T-cell (primary cell): ENCODE data around the gene SMS. TPM values are rescaled to one million over a fixed set of nuclear protein-coding genes. Genes with fewer than 3 reads are reported as not detected.

Source experiments
- ATAC-seq, 4 experiments: fragments of 200-7000 bp in 3 of 4; fragments of 150-1000 bp in 1 of 4; cut with Tn5 transposase; replicated peaks in 1 of 4; 1 replicate in 3 of 4; 2 replicates in 1 of 4; pipeline ENCODE4 v1.10.0; 2021; ENCODE audit warnings: moderate library complexity in 3 of 4, mild to moderate bottlenecking in 2 of 4, moderate number of reproducible peaks in 1 of 4
- CTCF ChIA-PET, 2 donors: fragments of 300-600 bp; sonication (Branson Sonifier 250); formaldehyde crosslinking; loops; one replicate each; lab custom pipeline; 2022; ENCODE audit warnings: antibody characterized with exemption in 2 of 2; lab: Charles Lee
- POLR2A ChIA-PET, 2 donors: fragments of 300-600 bp; sonication (Branson Sonifier 250); formaldehyde crosslinking; loops; one replicate each; lab custom pipeline; 2022; ENCODE audit warnings: antibody characterized with exemption in 2 of 2; lab: Charles Lee
- DNase-seq, 35 experiments: peaks; one replicate each; pipeline versions ENCODE4 v3.0.0 to v3.0.0-alpha.2; 2013 to 2023
- H3K27ac ChIP-seq: one replicate; pipeline ENCODE4 v1.5.1; 2013; ENCODE audit warnings: low read length
- H3K27me3 ChIP-seq, 2 experiments: replicated peaks in 1 of 2; 1 replicate in 1 of 2; 2 replicates in 1 of 2; pipeline versions ENCODE4 v1.6.1 to v1.7.0; 2013; ENCODE audit warnings: low read length in 1 of 2, mixed read lengths in 1 of 2; ENCODE audit not compliant: control insufficient read depth in 2 of 2, insufficient read depth in 2 of 2; ENCODE audit errors: extremely low read depth in 1 of 2
- H3K36me3 ChIP-seq, 2 donors: 1 replicate in 1 of 2; 2 replicates in 1 of 2; pipeline versions ENCODE4 v1.6.1 to v1.7.0; 2013; ENCODE audit warnings: low read length in 1 of 2; ENCODE audit not compliant: control insufficient read depth in 2 of 2, insufficient read depth in 1 of 2; ENCODE audit errors: extremely low read depth in 1 of 2
- H3K4me1 ChIP-seq, 2 experiments: 1 replicate in 1 of 2; 2 replicates in 1 of 2; pipeline versions ENCODE4 v1.6.1 to v1.7.0; 2013; ENCODE audit warnings: low read length in 2 of 2, mixed read lengths in 1 of 2; ENCODE audit not compliant: insufficient read depth in 2 of 2, control insufficient read depth in 1 of 2; ENCODE audit errors: extremely low read depth in 1 of 2
- H3K4me3 ChIP-seq, 2 donors: 1 replicate in 1 of 2; 2 replicates in 1 of 2; pipeline versions ENCODE4 v1.5.1 to v1.7.0; 2013; ENCODE audit warnings: mild to moderate bottlenecking in 2 of 2, low read length in 1 of 2, moderate library complexity in 1 of 2; ENCODE audit not compliant: control insufficient read depth in 1 of 2; ENCODE audit errors: extremely low read depth in 1 of 2
- H3K9me3 ChIP-seq: 2 replicates; pipeline ENCODE4 v1.7.0; 2013
- H3K27ac Mint-ChIP-seq, 2 donors: one replicate each; pipeline ENCODE4 v1.8.0; 2020 to 2021; ENCODE audit warnings: mild to moderate bottlenecking in 2 of 2, mixed read lengths in 2 of 2
- H3K27me3 Mint-ChIP-seq, 2 donors: one replicate each; pipeline ENCODE4 v1.8.0; 2021 to 2022; ENCODE audit warnings: mixed read lengths in 2 of 2
- H3K36me3 Mint-ChIP-seq: one replicate; pipeline ENCODE4 v1.8.0; 2021; ENCODE audit warnings: mixed read lengths
- H3K4me1 Mint-ChIP-seq, 3 donors: one replicate each; pipeline ENCODE4 v1.8.0; 2020 to 2022; ENCODE audit warnings: mixed read lengths in 3 of 3, mild to moderate bottlenecking in 1 of 3
- H3K4me3 Mint-ChIP-seq, 3 donors: one replicate each; pipeline ENCODE4 v1.8.0; 2020 to 2022; ENCODE audit warnings: mild to moderate bottlenecking in 3 of 3, mixed read lengths in 3 of 3, moderate library complexity in 3 of 3
- H3K9me3 Mint-ChIP-seq, 3 donors: one replicate each; pipeline ENCODE4 v1.8.0; 2020 to 2022; ENCODE audit warnings: mixed read lengths in 3 of 3
- WGBS: methylation state at CpG from one replicate; pipeline ENCODE4 v1.1.5; 2013; ENCODE audit warnings: missing lambda C conversion rate; ENCODE audit not compliant: insufficient coverage; 5-methylcytosine and 5-hydroxymethylcytosine counted together
- total RNA-seq, 35 experiments: library from RNA in 6 of 35; stranded (reverse) in 6 of 35; fragments of 120-200 nt in 1 of 35; gene quantifications; one replicate each; pipeline versions ENCODE4 v1.2.1 to v1.2.4 and lab custom pipeline; 2013 to 2026

Gene SMS
- total RNA-seq, 5 donors from 2014 or later (not counting 1 experiment from before 2014, with no cell fraction given), result 17.2 to 21.9 (median 18.5) TPM

DNA sequence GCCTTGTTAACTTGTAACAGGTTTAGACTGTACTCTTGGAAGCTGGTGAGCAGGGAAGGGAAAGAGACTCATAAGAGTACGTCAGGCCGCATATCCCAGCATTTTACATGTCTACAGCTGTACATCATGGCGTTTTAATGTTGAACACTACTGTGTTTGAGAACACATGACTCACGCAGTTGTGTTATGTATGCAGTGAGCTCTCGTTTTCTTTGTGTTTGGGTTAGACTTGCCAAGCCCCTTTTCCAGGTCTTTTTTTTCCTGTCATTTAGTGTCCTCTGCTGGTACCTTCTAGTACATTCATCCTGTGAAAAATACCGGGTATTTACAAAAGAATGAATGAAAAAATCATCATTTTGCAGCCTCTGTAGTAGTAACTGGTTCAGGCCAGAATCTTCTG is 35.3 kb downstream of the SMS start:
- H3K4me3 Mint-ChIP-seq, result no peak overlapping the region
- ATAC-seq, result no peak
- H3K27ac Mint-ChIP-seq, result no peak overlapping the region
- H3K27me3 Mint-ChIP-seq, result peaks cover 0 to 4% of the 10 kb centered on the region in 2 donors
- Histone ChIP-seq H3K27ac (no peak overlapping the region), H3K4me3 (no peak overlapping the region), H3K9me3 (no peaks in the 10 kb centered on the region), H3K36me3 (peaks cover 0 to 2% of the 10 kb centered on the region in 2 donors), H3K4me1 (peaks cover 7 to 18% of the 10 kb centered on the region in 2 experiments), H3K27me3 (no peaks in the 10 kb centered on the region)
- H3K36me3 Mint-ChIP-seq, result peaks cover 9% of the 10 kb centered on the region
- DNase-seq, result no peak
- CTCF ChIA-PET, result interaction anchor here (0.6 to 2.1 kb wide), 2 partner anchors 10 to 1681 kb away, joined by 7 read pairs; no protein-coding TSS in a partner anchor
- POLR2A ChIA-PET, result no interaction called here
- H3K9me3 Mint-ChIP-seq, result no peaks in the 10 kb centered on the region
- no CpG with 5 or more reads among the region's 6 CpGs for WGBS
- peaks cover 24 to 33% (median 31%) of the 10 kb centered on the region in 3 donors for H3K4me1 Mint-ChIP-seq

DNA sequence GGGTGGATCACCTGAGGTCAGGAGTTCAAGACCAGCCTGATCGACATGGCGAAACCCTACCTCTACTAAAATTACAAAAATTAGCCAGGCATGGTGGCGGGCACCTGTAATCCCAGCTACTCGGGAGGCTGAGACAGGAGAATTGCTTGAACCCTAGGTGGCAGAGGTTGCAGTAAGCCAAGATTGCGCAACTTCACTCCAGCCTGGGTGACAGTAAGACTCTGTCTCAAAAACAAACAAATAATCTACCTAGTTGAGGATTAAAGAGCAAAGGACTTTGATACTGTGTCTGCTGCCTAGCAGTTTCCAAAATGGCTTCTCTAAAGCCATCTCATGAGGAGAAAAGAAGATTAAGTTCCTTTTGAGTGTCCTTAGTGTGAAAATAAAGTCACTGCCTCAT is 37.8 kb downstream of the SMS start:
- Mint-ChIP-seq H3K27me3 (peaks cover 0 to 4% of the 10 kb centered on the region in 2 donors), H3K27ac (no peak overlapping the region), H3K9me3 (no peaks in the 10 kb centered on the region), H3K36me3 (peaks cover 9% of the 10 kb centered on the region), H3K4me3 (no peak overlapping the region), H3K4me1 (peaks cover 13 to 14% (median 14%) of the 10 kb centered on the region in 3 donors)
- Histone ChIP-seq H3K4me1 (peaks cover 6 to 7% of the 10 kb centered on the region in 2 experiments), H3K27ac (no peak overlapping the region), H3K27me3 (no peaks in the 10 kb centered on the region), H3K4me3 (no peak overlapping the region), H3K36me3 (peaks cover 0 to 2% of the 10 kb centered on the region in 2 donors), H3K9me3 (no peaks in the 10 kb centered on the region)
- DNase-seq (no peak), ATAC-seq (no peak)
- ChIA-PET CTCF (no interaction called here), POLR2A (no interaction called here)
- WGBS, result no CpG with 5 or more reads among the region's 5 CpGs

DNA sequence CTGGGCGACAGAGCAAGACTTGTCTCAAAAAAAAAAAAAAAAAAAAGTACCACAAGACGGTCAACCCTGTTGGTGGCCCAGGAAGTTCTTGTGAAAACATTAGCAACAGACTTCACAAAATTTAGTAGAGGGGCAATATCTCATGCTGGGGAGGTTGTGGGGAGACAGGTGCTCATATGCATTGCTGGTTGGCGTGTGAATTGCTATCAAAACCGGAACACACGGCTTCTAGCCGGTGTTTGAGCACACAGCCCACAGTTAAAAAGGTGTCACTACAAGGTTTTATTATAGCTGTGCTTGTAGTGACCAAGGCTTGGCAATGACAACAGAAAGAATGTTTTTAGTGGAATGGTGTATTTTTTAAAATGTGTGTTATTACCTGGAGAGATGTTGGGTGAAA is 41.8 kb downstream of the SMS start:
- no peak for ATAC-seq
- peaks cover 0 to 2% (median 0%) of the 10 kb centered on the region in 3 donors for H3K4me1 Mint-ChIP-seq
- no peaks in the 10 kb centered on the region for H3K9me3 Mint-ChIP-seq
- Histone ChIP-seq H3K36me3 (peaks cover 0 to 2% of the 10 kb centered on the region in 2 donors), H3K27ac (no peak overlapping the region), H3K27me3 (no peaks in the 10 kb centered on the region), H3K4me3 (no peak overlapping the region), H3K4me1 (no peaks in the 10 kb centered on the region), H3K9me3 (no peaks in the 10 kb centered on the region)
- no peak overlapping the region for H3K27ac Mint-ChIP-seq
- ChIA-PET POLR2A (no interaction called here), CTCF (interaction anchor here in 1 of 2 donors (0.6 kb wide), 1 partner anchor 9 kb away, joined by 3 read pairs; no protein-coding TSS in a partner anchor)
- no peak overlapping the region for H3K4me3 Mint-ChIP-seq
- 87% methylated on average over 3 of the region's 6 CpGs for WGBS
- H3K36me3 Mint-ChIP-seq, result peaks cover 13% of the 10 kb centered on the region
- H3K27me3 Mint-ChIP-seq, result peaks cover 0 to 6% of the 10 kb centered on the region in 2 donors
- DNase-seq, result no peak

DNA sequence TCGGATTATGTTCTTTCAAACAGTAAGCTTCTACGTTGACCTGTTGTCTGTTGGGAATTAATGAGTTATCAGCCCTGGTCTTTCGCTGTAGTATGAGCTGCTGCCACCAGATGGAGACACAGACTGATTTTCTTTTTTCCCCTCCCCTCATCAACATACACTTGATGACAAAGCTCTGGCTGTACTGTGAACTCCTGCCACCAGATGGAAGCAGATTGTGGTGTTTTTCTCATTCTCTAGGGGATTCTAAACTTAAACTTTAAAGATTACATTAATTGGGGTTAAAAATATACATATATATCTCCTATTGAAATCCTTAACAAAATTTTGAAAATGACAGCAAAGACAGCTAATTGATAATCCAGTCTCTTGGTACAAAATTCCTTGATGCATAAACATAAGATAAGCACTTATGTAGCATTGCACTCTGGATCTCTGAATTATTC is 44.8 kb downstream of the SMS start:
- H3K4me1 Mint-ChIP-seq, result peaks cover 0 to 4% (median 0%) of the 10 kb centered on the region in 3 donors
- ATAC-seq (peak; percentile 93 to 99 (median 96)), DNase-seq (peak; percentile 15 to 80 (median 51))
- peaks cover 0 to 6% of the 10 kb centered on the region in 2 donors for H3K27me3 Mint-ChIP-seq
- Histone ChIP-seq H3K4me1 (peaks cover 0 to 2% of the 10 kb centered on the region in 2 experiments), H3K27me3 (no peaks in the 10 kb centered on the region), H3K36me3 (peaks cover 0 to 7% of the 10 kb centered on the region in 2 donors), H3K4me3 (no peak overlapping the region), H3K9me3 (no peaks in the 10 kb centered on the region), H3K27ac (no peak overlapping the region)
- no peak overlapping the region for H3K27ac Mint-ChIP-seq
- no peaks in the 10 kb centered on the region for H3K9me3 Mint-ChIP-seq
- H3K36me3 Mint-ChIP-seq, result peaks cover 11% of the 10 kb centered on the region
- CTCF ChIA-PET, result interaction anchor here (0.5 to 1.9 kb wide), 26 partner anchors 9 to 1945 kb away, joined by 3 to 14 read pairs (median 4); no protein-coding TSS in a partner anchor
- no CpG with 5 or more reads among the region's 3 CpGs for WGBS
- POLR2A ChIA-PET, result interaction anchor here in 1 of 2 donors (0.5 kb wide), 1 partner anchor 1743 kb away, joined by 3 read pairs; no protein-coding TSS in a partner anchor
- H3K4me3 Mint-ChIP-seq, result no peak overlapping the region

DNA sequence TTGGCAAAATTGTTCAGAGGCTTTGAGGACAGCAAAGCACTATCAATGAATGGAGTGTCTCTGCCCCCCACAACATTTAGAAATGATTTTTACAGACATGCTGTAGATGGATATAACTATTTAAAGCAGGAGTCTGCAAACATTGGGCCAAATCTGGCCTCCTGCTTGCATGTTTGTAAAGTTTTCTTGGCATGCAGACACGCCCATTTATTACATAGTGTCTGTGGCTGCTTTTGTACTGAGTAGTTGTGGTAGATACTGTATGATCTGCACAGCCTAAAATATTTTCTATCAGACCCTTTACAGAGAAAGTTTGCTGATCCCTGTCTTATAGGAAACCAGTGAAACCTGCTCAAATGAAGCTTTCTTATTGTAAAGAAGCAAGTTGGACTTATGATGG is 46.1 kb downstream of the SMS start:
- no peak for ATAC-seq
- DNase-seq, result no peak
- POLR2A ChIA-PET, result no interaction called here

DNA sequence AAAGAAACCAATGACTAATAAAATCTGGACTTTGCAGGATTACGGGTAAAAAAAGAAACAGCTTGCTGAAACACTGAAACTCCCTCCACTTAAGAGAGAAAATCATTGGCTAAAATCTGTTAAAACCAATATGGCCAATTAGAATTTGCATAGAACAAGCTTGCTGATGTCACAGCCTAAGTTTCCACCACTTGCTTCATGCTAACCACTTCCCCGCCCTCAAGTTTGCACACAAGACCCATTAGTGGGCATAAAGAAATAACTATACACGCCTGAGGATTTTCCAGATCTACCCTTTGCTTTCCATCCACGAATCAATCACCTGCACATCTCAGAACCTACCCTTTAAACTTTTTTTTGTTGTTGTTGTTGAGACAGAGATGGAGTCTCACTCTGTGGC is 48.9 kb downstream of the SMS start:
- H3K4me1 ChIP-seq, result peaks cover 0 to 2% of the 10 kb centered on the region in 2 experiments
- DNase-seq, result peak in 1 of 35 experiments; percentile 16
- H3K4me3 Mint-ChIP-seq, result no peak overlapping the region
- H3K4me3 ChIP-seq, result no peak overlapping the region
- ATAC-seq, result no peak
- H3K27me3 ChIP-seq, result no peaks in the 10 kb centered on the region
- H3K9me3 ChIP-seq, result no peaks in the 10 kb centered on the region
- ChIA-PET POLR2A (no interaction called here), CTCF (interaction anchor here in 1 of 2 donors (0.7 kb wide), 1 partner anchor 1535 kb away, joined by 3 read pairs; no protein-coding TSS in a partner anchor)
- H3K9me3 Mint-ChIP-seq, result no peaks in the 10 kb centered on the region
- H3K4me1 Mint-ChIP-seq, result peaks cover 0 to 7% (median 5%) of the 10 kb centered on the region in 3 donors
- WGBS, result no CpG with 5 or more reads among the region's 4 CpGs
- H3K27me3 Mint-ChIP-seq, result peaks cover 0 to 4% of the 10 kb centered on the region in 2 donors
- peaks cover 0 to 14% of the 10 kb centered on the region in 2 donors for H3K36me3 ChIP-seq
- H3K27ac Mint-ChIP-seq, result no peak overlapping the region
- H3K36me3 Mint-ChIP-seq, result peaks cover 15% of the 10 kb centered on the region
- H3K27ac ChIP-seq, result no peak overlapping the region

More for the DNA sequence above, 46.1 kb downstream of the SMS start:
- no peaks in the 10 kb centered on the region for H3K9me3 ChIP-seq
- Mint-ChIP-seq H3K27me3 (peaks cover 0 to 6% of the 10 kb centered on the region in 2 donors), H3K4me3 (no peak overlapping the region), H3K9me3 (no peaks in the 10 kb centered on the region), H3K36me3 (peaks cover 12% of the 10 kb centered on the region), H3K27ac (no peak overlapping the region), H3K4me1 (peaks cover 0 to 5% (median 5%) of the 10 kb centered on the region in 3 donors)
- peaks cover 0 to 2% of the 10 kb centered on the region in 2 experiments for H3K4me1 ChIP-seq
- H3K27me3 ChIP-seq, result no peaks in the 10 kb centered on the region
- H3K27ac ChIP-seq, result no peak overlapping the region
- no CpG with 5 or more reads among the region's 1 CpG for WGBS
- H3K4me3 ChIP-seq, result no peak overlapping the region
- peaks cover 0 to 7% of the 10 kb centered on the region in 2 donors for H3K36me3 ChIP-seq
- CTCF ChIA-PET, result no interaction called here
